PC-3 (cell line): ENCODE data around the gene FAM228B. TPM values are rescaled to one million over a fixed set of nuclear protein-coding genes. Genes with fewer than 3 reads are reported as not detected.
A peak's percentile ranks its signal among the peaks of the same experiment; 100 is the strongest.

Experiments
- ATAC-seq: fragments of 200-7000 bp; cut with Tn5 transposase; 2 replicates; pipeline ENCODE4 v1.9.1; 2020; ENCODE audit warnings: mild to moderate bottlenecking, moderate library complexity
- BruUV-seq: library from RNA; stranded (reverse); fragments of 400-500 nt; replicated peaks from 2 replicates; lab custom pipeline; 2021; lab: Mats Ljungman, UMichigan
- CTCF ChIA-PET: fragments of 300-600 bp; sonication (Branson Sonifier 250); formaldehyde crosslinking; loops from one replicate; lab custom pipeline; 2022; ENCODE audit warnings: antibody characterized with exemption; lab: Charles Lee
- POLR2A ChIA-PET: fragments of 300-600 bp; sonication (Branson Sonifier 250); formaldehyde crosslinking; loops from one replicate; lab custom pipeline; 2022; ENCODE audit warnings: antibody characterized with exemption; ENCODE audit not compliant: unreplicated experiment; lab: Charles Lee
- DNase-seq: peaks from one replicate; pipeline ENCODE4 v3.0.0-alpha.2; 2015
- H2AFZ ChIP-seq: fragments of 300-600 bp; sonication (generic); 2 replicates; pipeline ENCODE4 v1.6.0; 2016; ENCODE audit warnings: antibody characterized with exemption, low read length
- H3F3A ChIP-seq: fragments of 300-600 bp; sonication (generic); one replicate; pipeline ENCODE4 v1.6.0; 2017; ENCODE audit warnings: antibody characterized with exemption, low read length, control low read depth, mild to moderate bottlenecking; ENCODE audit not compliant: unreplicated experiment
- H3K27ac ChIP-seq: fragments of 300-600 bp; sonication (generic); 2 replicates; pipeline ENCODE4 v1.5.1; 2016; ENCODE audit warnings: mild to moderate bottlenecking, low read length
- H3K27me3 ChIP-seq: fragments of 300-600 bp; sonication (generic); 2 replicates; pipeline ENCODE4 v1.6.1; 2016; ENCODE audit warnings: low read length, mixed read lengths
- H3K36me3 ChIP-seq: fragments of 300-600 bp; sonication (generic); 2 replicates; pipeline ENCODE4 v1.6.1; 2016; ENCODE audit warnings: low read depth, mixed run types, low read length, mixed read lengths
- H3K4me1 ChIP-seq: fragments of 300-600 bp; sonication (generic); 2 replicates; pipeline ENCODE4 v1.5.1; 2016; ENCODE audit warnings: low read length; ENCODE audit not compliant: insufficient read depth
- H3K4me2 ChIP-seq: fragments of 300-600 bp; sonication (generic); 2 replicates; pipeline ENCODE4 v1.6.0; 2016; ENCODE audit warnings: low read length
- H3K4me3 ChIP-seq: fragments of 300-600 bp; sonication (generic); 2 replicates; pipeline ENCODE4 v1.5.1; 2016; ENCODE audit warnings: mild to moderate bottlenecking, low read length, mixed read lengths
- H3K79me2 ChIP-seq: fragments of 300-600 bp; sonication (generic); 2 replicates; pipeline ENCODE4 v1.6.1; 2017; ENCODE audit warnings: low read length, mixed read lengths
- H3K9ac ChIP-seq: fragments of 300-600 bp; sonication (generic); 2 replicates; pipeline ENCODE4 v1.6.0; 2016; ENCODE audit warnings: mild to moderate bottlenecking, low read length
- H3K9me2 ChIP-seq: fragments of 300-600 bp; sonication (generic); replicated peaks from 2 replicates; pipeline ENCODE4 v1.6.1; 2016; ENCODE audit warnings: mixed run types, low read length, mixed read lengths
- H3K9me3 ChIP-seq: fragments of 300-600 bp; sonication (generic); 2 replicates; pipeline ENCODE4 v1.6.1; 2016; ENCODE audit warnings: low read length, mixed read lengths
- H4K20me1 ChIP-seq: fragments of 300-600 bp; sonication (generic); 2 replicates; pipeline ENCODE4 v1.6.1; 2016; ENCODE audit warnings: low read length, mixed read lengths
- EZH2 ChIP-seq: fragments of 300-600 bp; sonication (generic); IDR thresholded peaks from one replicate; pipeline ENCODE4 v1.6.1; 2017; ENCODE audit warnings: antibody characterized with exemption, mild to moderate bottlenecking, low read length; ENCODE audit not compliant: unreplicated experiment
- EZH2phosphoT487 ChIP-seq: fragments of 300-600 bp; sonication (generic); IDR thresholded peaks from 2 replicates; pipeline ENCODE4 v1.6.1; 2018; ENCODE audit warnings: mild to moderate bottlenecking, antibody characterized with exemption, low read length, borderline replicate concordance
- intact Hi-C: fragments of 100-400 bp; cut with micrococcal nuclease; formaldehyde crosslinking; loops from 2 replicates; pipeline ENCODE4 v1.9.0; 2023
- total RNA-seq: library from RNA; depleted of rRNA; stranded (reverse); fragments of >200 nt; gene quantifications from 2 replicates; pipeline ENCODE4 v1.2.3, GENCODE V29; 2014
- TF ChIP-seq, protein P1 (sequence below): fragments of 300-600 bp; sonication (generic); conservative IDR thresholded peaks from 2 replicates; pipeline ENCODE4 v1.5.1; 2017; ENCODE audit warnings: antibody characterized with exemption, low read depth, mild to moderate bottlenecking, low read length

The FAM228B gene
- total RNA-seq, 1 experiment from 2014 or later, result 4.5 TPM

DNA sequence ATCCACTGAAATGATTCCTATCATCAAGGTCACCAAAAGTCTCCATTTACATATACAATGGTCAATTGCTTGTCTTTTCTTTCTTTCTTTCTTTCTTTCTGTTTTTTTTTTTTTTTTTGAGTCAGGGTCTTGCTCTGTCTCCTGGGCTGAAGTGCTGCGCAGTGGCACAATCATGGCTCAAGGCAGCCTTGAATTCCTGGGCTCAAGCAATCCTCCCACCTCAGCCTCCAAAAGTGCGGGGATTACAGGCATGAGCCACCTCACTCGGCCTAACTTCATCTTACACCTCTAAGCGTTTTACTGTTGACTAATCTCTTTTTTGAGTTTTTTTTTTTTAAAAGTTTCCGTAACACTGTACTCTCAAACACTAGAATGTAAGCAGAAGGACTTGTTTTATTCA, 48.0 kb upstream of the FAM228B start:
- Histone ChIP-seq H3K79me2 (peaks cover 39% of the 10 kb centered on the region), H3K9me2 (no peaks in the 10 kb centered on the region), H3K4me1 (peaks cover 13% of the 10 kb centered on the region), H3K36me3 (peaks cover 21% of the 10 kb centered on the region), H3K27me3 (no peaks in the 10 kb centered on the region), H4K20me1 (0 out of 2 replicates have a peak, but pooled peaks cover 3% of the 10 kb centered on the region), H3K4me3 (peak overlapping the region; percentile 97), H3K9ac (peak overlapping the region; percentile 85), H3K27ac (no peak overlapping the region), H3K4me2 (peak overlapping the region; percentile 94), H3K9me3 (no peaks in the 10 kb centered on the region), H3F3A (no peaks in the 10 kb centered on the region), H2AFZ (no peak overlapping the region)
- POLR2A ChIA-PET, result no interaction called here
- ATAC-seq, result no peak
- no peak for DNase-seq
- CTCF ChIA-PET, result no interaction called here
- BruUV-seq, result no TSS peak
- intact Hi-C loops, result no loop called here
- TF ChIP-seq, protein P1, sequence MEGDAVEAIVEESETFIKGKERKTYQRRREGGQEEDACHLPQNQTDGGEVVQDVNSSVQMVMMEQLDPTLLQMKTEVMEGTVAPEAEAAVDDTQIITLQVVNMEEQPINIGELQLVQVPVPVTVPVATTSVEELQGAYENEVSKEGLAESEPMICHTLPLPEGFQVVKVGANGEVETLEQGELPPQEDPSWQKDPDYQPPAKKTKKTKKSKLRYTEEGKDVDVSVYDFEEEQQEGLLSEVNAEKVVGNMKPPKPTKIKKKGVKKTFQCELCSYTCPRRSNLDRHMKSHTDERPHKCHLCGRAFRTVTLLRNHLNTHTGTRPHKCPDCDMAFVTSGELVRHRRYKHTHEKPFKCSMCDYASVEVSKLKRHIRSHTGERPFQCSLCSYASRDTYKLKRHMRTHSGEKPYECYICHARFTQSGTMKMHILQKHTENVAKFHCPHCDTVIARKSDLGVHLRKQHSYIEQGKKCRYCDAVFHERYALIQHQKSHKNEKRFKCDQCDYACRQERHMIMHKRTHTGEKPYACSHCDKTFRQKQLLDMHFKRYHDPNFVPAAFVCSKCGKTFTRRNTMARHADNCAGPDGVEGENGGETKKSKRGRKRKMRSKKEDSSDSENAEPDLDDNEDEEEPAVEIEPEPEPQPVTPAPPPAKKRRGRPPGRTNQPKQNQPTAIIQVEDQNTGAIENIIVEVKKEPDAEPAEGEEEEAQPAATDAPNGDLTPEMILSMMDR, result no peak
- no peak for TF ChIP-seq EZH2phosphoT487
- no peak for TF ChIP-seq EZH2

DNA sequence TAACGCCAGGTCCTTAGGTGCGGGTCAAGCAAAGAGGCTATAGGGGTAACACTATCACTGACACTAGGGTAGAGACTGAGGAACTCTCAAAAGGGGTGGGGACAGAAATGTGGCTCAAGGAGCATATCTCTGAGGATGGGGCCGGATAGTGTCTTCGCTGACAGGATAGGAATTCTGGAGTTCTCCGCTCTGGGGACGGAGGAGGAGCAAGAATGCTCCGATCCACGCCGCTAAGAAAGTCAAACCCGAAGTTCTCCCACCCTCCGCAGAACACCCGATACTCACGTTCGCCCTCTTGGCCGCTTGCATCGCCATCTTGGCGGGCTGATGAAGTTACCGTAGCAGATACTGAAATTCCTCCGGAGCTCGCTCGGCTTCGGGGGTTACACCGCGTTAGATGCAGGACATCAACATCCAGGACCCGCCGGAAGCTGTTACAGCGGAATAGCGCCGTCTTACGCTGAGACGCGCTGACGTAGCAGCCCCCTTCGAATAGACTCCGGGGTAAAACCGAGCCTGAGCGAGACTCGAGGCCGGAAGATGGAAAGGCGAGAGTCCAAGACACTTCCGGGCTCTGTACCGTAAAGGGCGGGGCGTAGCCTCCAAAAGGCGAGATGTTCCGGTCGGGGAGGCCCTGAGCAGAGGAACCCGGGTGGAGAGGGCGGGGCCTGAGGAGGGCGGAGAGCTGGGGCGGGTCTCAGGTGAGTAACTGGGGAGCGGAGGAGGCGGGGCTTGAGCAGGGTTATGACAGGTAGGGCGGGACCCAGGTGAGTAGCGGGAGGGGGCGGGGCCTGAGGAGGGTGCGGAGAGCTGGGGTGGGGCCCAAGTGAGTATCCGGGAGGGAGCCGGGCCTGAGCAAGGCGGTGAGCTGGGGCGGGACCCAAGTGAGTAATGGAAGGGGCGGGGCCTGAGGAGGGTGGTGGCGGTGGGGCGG, 47.1 kb upstream of the FAM228B start, which contains the start of gene SF3B6:
SF3B6 (minus strand) TSS at position 412 of the 934 bp plus-strand sequence; CDS start at position 315, 97 bp downstream.
- ChIA-PET CTCF (interaction anchor here (0.9 to 1.7 kb wide), 4 partner anchors 29 to 251 kb away, joined by 3 to 11 read pairs (median 4); partner anchors contain the start of gene ATAD2B), POLR2A (interaction anchor here (0.5 to 1.4 kb wide), 5 partner anchors 35 to 211 kb away, joined by 3 to 23 read pairs (median 12); partner anchors contain the start of gene ATAD2B)
- peaks cover 18% of the 10 kb centered on the region for H3K36me3 ChIP-seq
- H3K4me1 ChIP-seq, result peaks cover 13% of the 10 kb centered on the region
- H3K9me3 ChIP-seq, result no peaks in the 10 kb centered on the region
- no peaks in the 10 kb centered on the region for H3K9me2 ChIP-seq
- H3K9ac ChIP-seq, result peak within 1 kb of the TSS; percentile 85
- BruUV-seq, result TSS peak; percentile 76
- peak within 1 kb of the TSS; percentile 97 for H3K4me3 ChIP-seq
- peak within 1 kb of the TSS; percentile 49 for H3K27ac ChIP-seq
- DNase-seq, result peak; percentile 100
- peaks cover 39% of the 10 kb centered on the region for H3K79me2 ChIP-seq
- intact Hi-C loops, result loop anchor here (1.0 kb wide), 3 partner anchors 8 to 61 kb away; partner anchors contain the start of genes TP53I3 and WDCP
- 0 out of 2 replicates have a peak, but pooled peaks cover 3% of the 10 kb centered on the region for H4K20me1 ChIP-seq
- peak within 1 kb of the TSS; percentile 99 for H3K4me2 ChIP-seq
- H2AFZ ChIP-seq, result peak within 1 kb of the TSS; percentile 76
- no peaks in the 10 kb centered on the region for H3K27me3 ChIP-seq
- peak; percentile 88 for ATAC-seq
- TF ChIP-seq, protein P1, result no peak
- TF ChIP-seq EZH2 (no peak), EZH2phosphoT487 (no peak)
- H3F3A ChIP-seq, result no peaks in the 10 kb centered on the region
